Measurements from ENCODE around the gene OAS2.

OAS2 gene

GRCh38 chr12:113052326-113052725 is 74.0 kb downstream of the OAS2 start:
- Mint-ChIP-seq H3K27ac (no peak overlapping the region), H3K36me3 (no peaks in the 10 kb centered on the region), H3K9me3 (no peaks in the 10 kb centered on the region), H3K4me1 (peaks cover 66% of the 10 kb centered on the region), H3K4me3 (no peak overlapping the region), H3K27me3 (no peaks in the 10 kb centered on the region)

- Mint-ChIP-seq H3K27ac (peak overlapping the region; percentile 15), H3K27me3 (no peaks in the 10 kb centered on the region), H3K4me1 (peaks cover 52% of the 10 kb centered on the region), H3K4me3 (peak overlapping the region; percentile 63), H3K36me3 (no peaks in the 10 kb centered on the region), H3K9me3 (no peaks in the 10 kb centered on the region)
These were observed 76.7 kb downstream of the OAS2 start for GRCh38 chr12:113054948-113055486.

DNA sequence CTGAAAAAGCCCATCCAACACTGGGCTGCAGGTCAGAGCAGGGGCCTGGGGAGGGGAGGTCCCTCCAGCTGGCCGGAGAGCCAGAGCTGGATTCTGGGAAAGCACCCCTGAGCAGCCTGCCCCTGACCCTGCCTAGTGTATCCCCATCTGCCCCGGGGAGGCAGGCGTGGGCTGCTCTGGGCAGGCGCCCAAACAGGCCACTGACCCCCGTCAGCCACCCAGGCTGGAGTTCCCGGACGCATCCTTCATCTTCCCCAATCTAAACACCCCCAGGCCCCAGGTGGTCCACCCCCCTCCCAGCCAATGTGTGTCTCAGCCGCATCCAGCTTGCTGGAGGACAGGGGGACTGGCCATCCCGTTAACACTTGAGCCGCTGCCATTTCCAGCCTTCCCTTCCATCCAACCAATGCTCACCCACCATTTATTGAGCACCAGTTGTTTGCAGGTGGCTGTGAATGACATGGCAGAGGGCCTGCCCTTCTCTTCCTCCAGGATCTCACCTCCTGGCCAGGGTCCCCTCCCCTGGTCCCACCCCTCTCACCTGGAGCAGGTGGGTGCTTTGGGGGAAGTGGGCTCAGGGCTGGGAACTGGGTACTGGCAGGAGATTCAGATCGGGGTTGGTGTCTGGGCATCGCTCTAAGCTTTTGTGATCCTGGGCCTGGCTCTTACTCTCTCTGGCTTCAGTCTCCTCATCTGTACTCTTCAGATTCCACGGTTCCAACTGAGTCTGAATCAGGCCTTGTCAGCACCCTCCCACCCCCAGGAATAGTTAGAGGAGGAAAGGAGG is 77.5 kb downstream of the OAS2 start:
- peak overlapping the region; percentile 78 for H3K27ac Mint-ChIP-seq
- H3K9me3 Mint-ChIP-seq, result no peaks in the 10 kb centered on the region
- H3K36me3 Mint-ChIP-seq, result no peaks in the 10 kb centered on the region
- H3K27me3 Mint-ChIP-seq, result no peaks in the 10 kb centered on the region
- peak overlapping the region; percentile 81 for H3K4me3 Mint-ChIP-seq
- peaks cover 45% of the 10 kb centered on the region for H3K4me1 Mint-ChIP-seq

DNA sequence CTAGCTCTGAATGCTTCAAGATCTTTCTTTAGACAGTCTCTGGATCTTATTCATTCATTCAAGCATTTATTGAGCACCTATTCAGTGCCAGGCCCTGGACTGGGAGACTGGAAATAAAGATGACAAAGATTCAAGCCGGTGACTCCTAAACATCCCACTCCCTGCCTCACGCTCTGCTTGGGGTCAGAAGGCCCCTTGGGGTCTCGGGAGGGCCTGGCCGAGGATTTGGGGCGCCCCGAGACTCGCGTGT is 78.0 kb downstream of the OAS2 start:
- Mint-ChIP-seq H3K27ac (peak overlapping the region; percentile 78), H3K9me3 (no peaks in the 10 kb centered on the region), H3K27me3 (no peaks in the 10 kb centered on the region), H3K4me1 (peaks cover 41% of the 10 kb centered on the region), H3K4me3 (peak overlapping the region; percentile 81), H3K36me3 (no peaks in the 10 kb centered on the region)

DNA sequence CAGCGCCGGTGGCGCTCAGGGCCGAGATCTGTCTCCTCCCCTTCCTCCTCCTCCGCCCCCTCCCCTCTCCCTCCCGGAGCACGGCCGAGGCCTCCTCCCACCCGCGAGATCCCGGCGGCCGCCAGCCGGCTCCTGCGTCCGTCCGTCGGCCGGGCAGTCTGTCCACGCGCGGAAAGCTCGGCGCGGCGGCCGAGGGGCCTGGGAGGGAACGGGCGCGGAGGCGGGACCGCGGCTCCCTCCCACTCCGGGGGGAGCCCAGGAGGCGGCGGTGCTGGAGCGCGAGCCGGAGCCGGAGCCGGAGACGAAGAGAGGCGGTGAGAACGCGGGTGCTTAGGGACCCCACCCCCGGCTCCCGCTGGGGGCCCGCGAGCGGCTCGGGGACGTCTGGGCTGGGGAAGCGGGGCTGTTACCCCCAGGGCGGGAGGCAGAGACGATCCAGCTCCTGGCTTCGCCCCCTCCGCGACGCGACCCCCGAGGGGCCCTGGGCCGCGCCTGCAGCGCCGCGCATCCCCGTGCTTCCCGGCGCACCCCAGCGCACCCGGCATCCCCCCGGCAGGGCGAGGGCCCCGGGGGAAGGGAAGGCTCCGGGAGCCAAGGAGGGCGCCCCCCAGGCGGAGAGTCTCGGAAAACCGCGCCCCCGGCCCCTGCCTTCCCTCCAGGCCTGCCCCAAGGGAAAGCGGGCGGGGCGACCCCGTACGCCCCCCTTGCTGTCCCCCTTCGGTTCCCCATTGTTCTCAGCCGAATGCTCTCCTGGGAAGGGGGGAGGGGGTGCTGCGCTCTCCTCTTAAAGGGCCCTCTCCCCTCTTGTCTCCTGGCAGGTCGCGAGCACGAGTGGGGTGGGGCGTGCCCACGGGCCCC is 78.5 kb downstream of the OAS2 start, which contains the start of gene DTX1:
Gene DTX1 (plus strand): TSS at position 100 of the 858 bp plus-strand sequence. CDS start 1,463 bp downstream, outside the sequence.
- Mint-ChIP-seq H3K4me1 (peaks cover 36% of the 10 kb centered on the region), H3K36me3 (no peaks in the 10 kb centered on the region), H3K9me3 (no peaks in the 10 kb centered on the region), H3K4me3 (peak within 1 kb of the TSS; percentile 81), H3K27me3 (no peaks in the 10 kb centered on the region), H3K27ac (peak within 1 kb of the TSS; percentile 78)

DNA sequence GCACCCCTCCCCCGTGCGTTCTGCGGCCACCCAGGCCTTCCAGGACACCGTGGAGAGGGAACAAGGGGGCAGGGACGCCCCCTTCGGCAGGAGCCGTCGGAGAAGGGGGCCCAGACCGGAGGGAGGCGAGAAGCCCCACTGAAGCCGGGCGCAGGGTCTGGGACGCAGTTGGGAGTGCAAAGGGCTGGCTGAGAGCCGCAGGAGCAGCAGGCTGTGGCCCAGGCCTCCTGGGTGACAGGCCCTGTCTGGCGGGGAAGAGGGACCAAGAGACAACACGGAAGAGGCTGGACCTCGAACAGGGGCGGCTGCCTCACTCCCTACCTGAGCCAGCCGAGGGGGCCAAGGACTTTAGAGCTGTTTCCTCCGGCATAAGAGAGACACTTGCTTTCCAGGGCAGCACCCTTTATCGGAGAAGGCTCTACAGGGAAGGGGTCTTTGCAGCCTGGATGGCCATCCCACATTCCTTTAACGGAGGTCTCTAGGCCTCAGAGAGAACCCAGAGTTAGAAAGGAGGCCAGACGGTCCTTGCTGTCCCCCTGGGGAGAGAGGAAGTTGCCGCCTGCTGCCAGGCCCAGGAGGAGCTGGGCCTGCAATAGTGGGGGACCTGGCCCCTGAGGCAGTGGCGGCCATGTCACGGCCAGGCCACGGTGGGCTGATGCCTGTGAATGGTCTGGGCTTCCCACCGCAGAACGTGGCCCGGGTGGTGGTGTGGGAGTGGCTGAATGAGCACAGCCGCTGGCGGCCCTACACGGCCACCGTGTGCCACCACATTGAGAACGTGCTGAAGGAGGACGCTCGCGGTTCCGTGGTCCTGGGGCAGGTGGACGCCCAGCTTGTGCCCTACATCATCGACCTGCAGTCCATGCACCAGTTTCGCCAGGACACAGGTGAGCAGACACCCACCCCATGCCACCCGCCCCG is 79.5 kb downstream of the OAS2 start:
- Mint-ChIP-seq H3K27ac (peak overlapping the region; percentile 77), H3K4me1 (peaks cover 26% of the 10 kb centered on the region), H3K27me3 (no peaks in the 10 kb centered on the region), H3K9me3 (no peaks in the 10 kb centered on the region), H3K4me3 (peak overlapping the region; percentile 66), H3K36me3 (no peaks in the 10 kb centered on the region)

- H3K36me3 Mint-ChIP-seq, result no peaks in the 10 kb centered on the region
- peak overlapping the region; percentile 37 for H3K4me3 Mint-ChIP-seq
- peak overlapping the region; percentile 46 for H3K27ac Mint-ChIP-seq
- no peaks in the 10 kb centered on the region for H3K9me3 Mint-ChIP-seq
- H3K4me1 Mint-ChIP-seq, result peaks cover 25% of the 10 kb centered on the region
- H3K27me3 Mint-ChIP-seq, result no peaks in the 10 kb centered on the region
These were observed 80.2 kb downstream of the OAS2 start for GRCh38 chr12:113058553-113058952.

GRCh38 chr12:113059071-113059595 is 80.8 kb downstream of the OAS2 start:
- H3K4me3 Mint-ChIP-seq, result no peak overlapping the region
- no peaks in the 10 kb centered on the region for H3K9me3 Mint-ChIP-seq
- H3K36me3 Mint-ChIP-seq, result no peaks in the 10 kb centered on the region
- H3K27me3 Mint-ChIP-seq, result no peaks in the 10 kb centered on the region
- H3K27ac Mint-ChIP-seq, result no peak overlapping the region
- peaks cover 30% of the 10 kb centered on the region for H3K4me1 Mint-ChIP-seq

- no peaks in the 10 kb centered on the region for H3K27me3 Mint-ChIP-seq
- no peaks in the 10 kb centered on the region for H3K36me3 Mint-ChIP-seq
- no peak overlapping the region for H3K27ac Mint-ChIP-seq
- H3K9me3 Mint-ChIP-seq, result no peaks in the 10 kb centered on the region
- no peak overlapping the region for H3K4me3 Mint-ChIP-seq
- peaks cover 28% of the 10 kb centered on the region for H3K4me1 Mint-ChIP-seq
These were observed 82.1 kb downstream of the OAS2 start for GRCh38 chr12:113060336-113060960.

GRCh38 chr12:113061061-113061694 is 82.9 kb downstream of the OAS2 start:
- Mint-ChIP-seq H3K4me3 (peak overlapping the region; percentile 23), H3K36me3 (no peaks in the 10 kb centered on the region), H3K9me3 (no peaks in the 10 kb centered on the region), H3K27me3 (no peaks in the 10 kb centered on the region), H3K4me1 (peaks cover 29% of the 10 kb centered on the region), H3K27ac (no peak overlapping the region)
